Measurements from ENCODE around the gene MAD1L1. TPM values are rescaled to one million over a fixed set of nuclear protein-coding genes. Genes with fewer than 3 reads are reported as not detected.

MAD1L1 gene
- total and polyA plus RNA-seq, 2 of the 8 experiments (the other 6 are each of a cell fraction or from before 2014, with no cell fraction given) = 40.4 to 44.6 TPM

GRCh38 chr7:1977876-1978441 is 254.8 kb downstream of the MAD1L1 start:
- Histone ChIP-seq H4K20me1 (replicated peaks in 1 of 2; ENCODE audit: control insufficient read depth in 1 of 2, insufficient read depth in 2 of 2, low read length in 2 of 2) (no peaks in the 10 kb centered on the region), H2BK5ac (ENCODE audit: low read depth, low read length) (no peak overlapping the region), H3K4me3 (ENCODE audit: extremely low read depth in 1 of 4, insufficient read depth in 2 of 4, low read depth in 3 of 4, low read length in 4 of 4) (no peak overlapping the region), H3K18ac (ENCODE audit: extremely low read depth, low read length) (no peak overlapping the region), H3K9me3 (ENCODE audit: insufficient read depth in 2 of 2, low read depth in 1 of 2, low read length in 1 of 2) (peaks cover 8 to 25% of the 10 kb centered on the region in 2 experiments), H4K8ac (ENCODE audit: extremely low read depth, insufficient read depth, low read length) (no peak overlapping the region), H3K79me2 (ENCODE audit: control insufficient read depth in 1 of 2, insufficient read depth in 2 of 2, low read length in 2 of 2) (no peaks in the 10 kb centered on the region), H4K5ac (ENCODE audit: insufficient read length, low read depth, low read length) (no peak overlapping the region), H2BK12ac (ENCODE audit: low read depth, low read length) (no peak overlapping the region), H3K4ac (replicated peaks; ENCODE audit: insufficient read length, low read depth, low read length) (no peak overlapping the region), H3K14ac (ENCODE audit: insufficient read length) (no peak overlapping the region), H3K56ac (replicated peaks; ENCODE audit: insufficient read length, low read depth, low read length) (no peak overlapping the region), H3K27ac (ENCODE audit: low read depth, low read length) (no peak overlapping the region), H3K4me1 (replicated peaks in 1 of 4; ENCODE audit: control insufficient read depth in 3 of 4, insufficient read depth in 4 of 4, low read length in 3 of 4) (no peaks in the 10 kb centered on the region), H2BK15ac (ENCODE audit: low read length) (no peak overlapping the region), H2BK120ac (replicated peaks; ENCODE audit: low read depth, low read length) (no peak overlapping the region), H4K91ac (replicated peaks; ENCODE audit: insufficient read length, low read length) (no peak overlapping the region), H3K4me2 (ENCODE audit: insufficient read depth in 1 of 2, low read depth in 2 of 2, low read length in 2 of 2) (no peak overlapping the region), H3K27me3 (replicated peaks in 1 of 4; ENCODE audit: control insufficient read depth in 3 of 4, extremely low read depth in 1 of 4, insufficient read depth in 3 of 4, low read length in 3 of 4) (no peaks in the 10 kb centered on the region), H3K23ac (ENCODE audit: insufficient read length) (no peak overlapping the region), H3K36me3 (ENCODE audit: control insufficient read depth in 2 of 4, insufficient read depth in 4 of 4, low read length in 3 of 4) (peaks cover 0 to 16% (median 8%) of the 10 kb centered on the region in 4 experiments; a peak in 4 of 8 replicates), H3K9ac (replicated peaks in 1 of 4; ENCODE audit: extremely low read depth in 1 of 4, low read depth in 3 of 4, low read length in 3 of 4) (no peak overlapping the region), H3K79me1 (ENCODE audit: low read depth, low read length) (no peaks in the 10 kb centered on the region; the same call in 1 of the 2 replicates), H2BK20ac (ENCODE audit: low read length) (no peak overlapping the region), H3K23me2 (ENCODE audit: low read depth, low read length) (no peaks in the 10 kb centered on the region), H2AFZ (ENCODE audit: low read length) (no peak overlapping the region), H2AK5ac (ENCODE audit: low read depth, low read length) (no peak overlapping the region)
- POLR2A ChIA-PET (ENCODE audit: partially characterized antibody) = no interaction called here
- FAIRE-seq (no peak), DNase-seq (ENCODE audit: low read depth in 1 of 2, low spot score in 2 of 2) (no peak)
- WGBS, 2 experiments (ENCODE audit: extremely low coverage in 1 of 2, insufficient coverage in 1 of 2, insufficient read length in 1 of 2, insufficient replicate concordance in 2 of 2, low coverage in 1 of 2, low lambda C conversion rate in 2 of 2, missing lambda C conversion rate in 1 of 2) = 81% methylated on average over 13 of the region's 15 CpGs; no CpG with 5 or more reads in 1 of the 2 experiments
- CTCF ChIA-PET (ENCODE audit: partially characterized antibody) = no interaction called here
- no peak for TF ChIP-seq FOSL1 (IDR thresholded peaks at IDR 0.05; ENCODE audit: insufficient read depth, low read depth, low read length)
- no peak for TF ChIP-seq SP4 (IDR thresholded peaks at IDR 0.05; ENCODE audit: low read length)
- no peak for TF ChIP-seq CHD2 (IDR thresholded peaks at IDR 0.05; ENCODE audit: low read length)
- TF ChIP-seq POU5F1 (IDR thresholded peaks at IDR 0.05; ENCODE audit: low read depth, low read length) = no peak
- TF ChIP-seq BCL11A (IDR thresholded peaks at IDR 0.05; ENCODE audit: low read depth in 2 of 2, low read length in 2 of 2) = no peak
- TF ChIP-seq ATF2 (IDR thresholded peaks at IDR 0.05; ENCODE audit: low read length) = no peak
- TF ChIP-seq CREB1 (IDR thresholded peaks at IDR 0.05) = no peak
- no peak for TF ChIP-seq CBX8 (IDR thresholded peaks at IDR 0.05; ENCODE audit: borderline replicate concordance, low read depth, low read length)
- TF ChIP-seq SP2 (IDR thresholded peaks at IDR 0.05; ENCODE audit: low read length) = no peak
- no peak for TF ChIP-seq SIRT6 (IDR thresholded peaks at IDR 0.05; ENCODE audit: low read length)
- no peak for TF ChIP-seq BRCA1 (IDR thresholded peaks at IDR 0.05; ENCODE audit: low read depth, low read length)
- TF ChIP-seq JUND (IDR thresholded peaks at IDR 0.05; ENCODE audit: low read length) = no peak
- TF ChIP-seq NANOG (IDR thresholded peaks at IDR 0.05; ENCODE audit: insufficient read depth, low read depth, low read length, poor library complexity, severe bottlenecking) = no peak
- TF ChIP-seq HDAC6 (IDR thresholded peaks at IDR 0.05; ENCODE audit: low read depth, low read length) = no peak
